HCT116 (cell line): ENCODE data around the gene FHIT.

Source experiments
- CTCF ChIP-seq, 3 experiments: fragments of 200-600 bp in 1 of 3; sonication (generic) in 1 of 3; IDR thresholded peaks in 2 of 3; conservative IDR thresholded peaks in 1 of 3; 2 replicates each; pipeline ENCODE4 v1.5.1; 2012 to 2017; ENCODE audit warnings: low read depth in 2 of 3, low read length in 2 of 3, antibody characterized with exemption in 1 of 3, borderline replicate concordance in 1 of 3, control low read depth in 1 of 3, mild to moderate bottlenecking in 1 of 3, mixed read lengths in 1 of 3, mixed run types in 1 of 3, moderate library complexity in 1 of 3; ENCODE audit not compliant: insufficient read depth in 1 of 3
- JUND ChIP-seq: IDR thresholded peaks from 2 replicates; pipeline ENCODE4 v1.6.1; 2012
- POLR2A ChIP-seq: IDR thresholded peaks from 2 replicates; pipeline ENCODE4 v1.7.0; 2011; ENCODE audit warnings: borderline replicate concordance; ENCODE audit not compliant: insufficient read depth, insufficient read length; ENCODE audit errors: extremely low read depth
- SP1 ChIP-seq: IDR thresholded peaks from 2 replicates; pipeline ENCODE4 v1.6.1; 2012; ENCODE audit warnings: low read depth
- YY1 ChIP-seq: IDR thresholded peaks from 2 replicates; pipeline ENCODE4 v1.6.1; 2011; ENCODE audit warnings: low read length, low read depth, moderate library complexity, mild to moderate bottlenecking; ENCODE audit not compliant: insufficient replicate concordance; ENCODE audit errors: extremely low read depth

GRCh38 chr3:60912876-60913275, 338.4 kb downstream of the FHIT start:
- TF ChIP-seq CTCF (IDR thresholded peaks at IDR 0.05 in 2 of 3, conservative IDR thresholded peaks at IDR 0.05 in 1 of 3; ENCODE audit: borderline replicate concordance in 1 of 3, insufficient read depth in 1 of 3, low read depth in 2 of 3, low read length in 2 of 3) (no peak), YY1 (no peak), SP1 (no peak), JUND (no peak), POLR2A (no peak)
